Prostate gland (tissue), 2 donors: Measurements from ENCODE around the gene UBR2. TPM values are rescaled to one million over a fixed set of nuclear protein-coding genes. Genes with fewer than 3 reads are reported as not detected.

Experiments
- DNase-seq: peaks from one replicate; pipeline ENCODE4 v3.0.0-alpha.2; 2019; ENCODE audit warnings: low spot score
- H3K27ac ChIP-seq, 2 donors: fragments of 200-600 bp; sonication (generic); 2 replicates each; pipeline ENCODE4 v1.5.1; 2017 to 2019
- H3K27me3 ChIP-seq: fragments of 200-600 bp; sonication (generic); replicated peaks from 2 replicates; pipeline ENCODE4 v1.5.1; 2019; ENCODE audit not compliant: insufficient read depth
- H3K36me3 ChIP-seq, 2 donors: fragments of 200-600 bp; sonication (generic); 1 replicate in 1 of 2; 2 replicates in 1 of 2; pipeline versions ENCODE4 v1.5.1 to v1.8.1; 2017 to 2019
- H3K4me1 ChIP-seq: fragments of 200-600 bp; sonication (generic); replicated peaks from 2 replicates; pipeline ENCODE4 v1.5.1; 2019
- H3K4me3 ChIP-seq, 2 donors: fragments of 200-600 bp; sonication (generic); 2 replicates each; pipeline ENCODE4 v1.5.1; 2017 to 2019
- H3K9me3 ChIP-seq: fragments of 200-600 bp; sonication (generic); 2 replicates; pipeline ENCODE4 v1.5.1; 2017
- CTCF ChIP-seq, 4 experiments: fragments of 200-600 bp in 2 of 4; fragments of 450-650 bp in 2 of 4; sonication (generic) in 2 of 4; IDR thresholded peaks; 1 replicate in 3 of 4; 2 replicates in 1 of 4; pipeline ENCODE4 v1.5.1; 2016 to 2019; ENCODE audit warnings: antibody characterized with exemption in 4 of 4, mild to moderate bottlenecking in 2 of 4, moderate library complexity in 2 of 4
- POLR2A ChIP-seq: fragments of 450-650 bp; IDR thresholded peaks from one replicate; pipeline ENCODE4 v1.6.1; 2016; ENCODE audit warnings: antibody characterized with exemption, mild to moderate bottlenecking
- POLR2AphosphoS5 ChIP-seq: sonication (generic); formaldehyde crosslinking; IDR thresholded peaks from one replicate; pipeline ENCODE4 v1.6.1; 2017; ENCODE audit warnings: antibody characterized with exemption
- WGBS: methylation state at CpG from one replicate; pipeline ENCODE4 v1.1.5; 2018; 5-methylcytosine and 5-hydroxymethylcytosine counted together
- intact Hi-C: fragments of 100-400 bp; cut with DNase I; formaldehyde crosslinking; loops from one replicate; pipeline ENCODE4 v1.14.2; 2022
- total RNA-seq, 2 donors: library from RNA; depleted of rRNA; stranded (reverse); fragments of >200 nt; gene quantifications; one replicate each; pipeline ENCODE4 v1.1.0, GENCODE V29; 2016

UBR2 gene
- total RNA-seq, 2 donors from 2014 or later: 24.2 to 25.6 TPM

- intact Hi-C loops: no loop called here
- DNase-seq: no peak
- H3K27me3 ChIP-seq: no peaks in the 10 kb centered on the region
- WGBS: 92% methylated on average over 3 of the region's 3 CpGs
- no peak overlapping the region for H3K4me3 ChIP-seq
- H3K9me3 ChIP-seq: no peaks in the 10 kb centered on the region
- no peaks in the 10 kb centered on the region for H3K4me1 ChIP-seq
- TF ChIP-seq POLR2AphosphoS5 (no peak), POLR2A (no peak), CTCF (IDR thresholded peaks at IDR 0.05) (no peak)
- H3K27ac ChIP-seq: no peak overlapping the region
- H3K36me3 ChIP-seq: no peaks in the 10 kb centered on the region
Measured at GRCh38 chr6:42616716-42617115, 52.9 kb downstream of the UBR2 start.

GRCh38 chr6:42618105-42618504 is 54.3 kb downstream of the UBR2 start:
- Histone ChIP-seq H3K4me3 (no peak overlapping the region), H3K27me3 (no peaks in the 10 kb centered on the region), H3K36me3 (no peaks in the 10 kb centered on the region), H3K4me1 (no peaks in the 10 kb centered on the region), H3K27ac (no peak overlapping the region), H3K9me3 (no peaks in the 10 kb centered on the region)
- WGBS: 56% methylated on average over 1 of the region's 1 CpG
- DNase-seq: no peak
- TF ChIP-seq POLR2A: no peak
- TF ChIP-seq POLR2AphosphoS5: no peak
- no peak for TF ChIP-seq CTCF (IDR thresholded peaks at IDR 0.05)
- intact Hi-C loops: no loop called here

GRCh38 chr6:42618686-42619085 is 54.9 kb downstream of the UBR2 start:
- Histone ChIP-seq H3K27ac (no peak overlapping the region), H3K9me3 (no peaks in the 10 kb centered on the region), H3K4me1 (no peaks in the 10 kb centered on the region), H3K36me3 (no peaks in the 10 kb centered on the region), H3K27me3 (no peaks in the 10 kb centered on the region), H3K4me3 (no peak overlapping the region)
- 66% methylated on average over 5 of the region's 5 CpGs for WGBS
- intact Hi-C loops: no loop called here
- TF ChIP-seq CTCF (IDR thresholded peaks at IDR 0.05) (no peak), POLR2A (no peak), POLR2AphosphoS5 (no peak)
- DNase-seq: no peak

GRCh38 chr6:42619963-42620362 is 56.1 kb downstream of the UBR2 start:
- no peaks in the 10 kb centered on the region for H3K27me3 ChIP-seq

GRCh38 chr6:42624601-42625000 is 60.8 kb downstream of the UBR2 start:
- intact Hi-C loops: no loop called here
- Histone ChIP-seq H3K27me3 (no peaks in the 10 kb centered on the region), H3K27ac (no peak overlapping the region), H3K4me1 (no peaks in the 10 kb centered on the region), H3K36me3 (no peaks in the 10 kb centered on the region), H3K9me3 (no peaks in the 10 kb centered on the region), H3K4me3 (no peak overlapping the region)
- no peak for DNase-seq
- TF ChIP-seq CTCF (IDR thresholded peaks at IDR 0.05) (no peak), POLR2A (no peak), POLR2AphosphoS5 (no peak)

More at GRCh38 chr6:42619963-42620362, 56.1 kb downstream of the UBR2 start:
- intact Hi-C loops: no loop called here
- 84% methylated on average over 1 of the region's 1 CpG for WGBS
- no peak overlapping the region for H3K27ac ChIP-seq
- no peaks in the 10 kb centered on the region for H3K9me3 ChIP-seq
- H3K4me1 ChIP-seq: no peaks in the 10 kb centered on the region
- no peak for DNase-seq
- H3K36me3 ChIP-seq: no peaks in the 10 kb centered on the region
- no peak for TF ChIP-seq CTCF (IDR thresholded peaks at IDR 0.05)
- H3K4me3 ChIP-seq: no peak overlapping the region
